Effector memory CD8-positive, alpha-beta T cell (primary cell): ENCODE results near the gene TAS2R4.
"Not testable (repeated sequence)": the region's sequence is repeated elsewhere in the genome, so short reads cannot be mapped to it uniquely, and the experiment has no call there.

Experiments used
- ATAC-seq: fragments of 150-1000 bp; cut with Tn5 transposase; replicated peaks from 2 replicates; pipeline ENCODE4 v1.10.0; 2021; ENCODE audit warnings: mild to moderate bottlenecking, moderate library complexity
- DNase-seq, 3 experiments: peaks; one replicate each; pipeline ENCODE4 v3.0.0; 2021
- H3K27ac Mint-ChIP-seq, 2 donors: one replicate each; pipeline ENCODE4 v1.8.0; 2022; ENCODE audit warnings: mild to moderate bottlenecking in 2 of 2, mixed read lengths in 2 of 2, moderate library complexity in 2 of 2
- H3K27me3 Mint-ChIP-seq, 2 donors: one replicate each; pipeline ENCODE4 v1.8.0; 2022; ENCODE audit warnings: mixed read lengths in 2 of 2
- H3K36me3 Mint-ChIP-seq: one replicate; pipeline ENCODE4 v1.8.0; 2022; ENCODE audit warnings: mild to moderate bottlenecking, moderate library complexity, mixed read lengths; ENCODE audit not compliant: insufficient read depth
- H3K4me1 Mint-ChIP-seq, 2 donors: one replicate each; pipeline ENCODE4 v1.8.0; 2022; ENCODE audit warnings: low read depth in 2 of 2, mixed read lengths in 2 of 2
- H3K4me3 Mint-ChIP-seq, 2 donors: one replicate each; pipeline ENCODE4 v1.8.0; 2022; ENCODE audit warnings: mild to moderate bottlenecking in 2 of 2, mixed read lengths in 2 of 2, moderate library complexity in 2 of 2
- H3K9me3 Mint-ChIP-seq, 2 donors: one replicate each; pipeline ENCODE4 v1.8.0; 2022; ENCODE audit warnings: mixed read lengths in 2 of 2
- total RNA-seq, 9 experiments: gene quantifications; one replicate each; lab custom pipeline; 2026; lab: John Stamatoyannopoulos, UW

The TAS2R4 gene, protein sequence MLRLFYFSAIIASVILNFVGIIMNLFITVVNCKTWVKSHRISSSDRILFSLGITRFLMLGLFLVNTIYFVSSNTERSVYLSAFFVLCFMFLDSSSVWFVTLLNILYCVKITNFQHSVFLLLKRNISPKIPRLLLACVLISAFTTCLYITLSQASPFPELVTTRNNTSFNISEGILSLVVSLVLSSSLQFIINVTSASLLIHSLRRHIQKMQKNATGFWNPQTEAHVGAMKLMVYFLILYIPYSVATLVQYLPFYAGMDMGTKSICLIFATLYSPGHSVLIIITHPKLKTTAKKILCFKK
- total RNA-seq, result 0 to 22.5 (median 1.6) reads per million in 9 experiments

DNA sequence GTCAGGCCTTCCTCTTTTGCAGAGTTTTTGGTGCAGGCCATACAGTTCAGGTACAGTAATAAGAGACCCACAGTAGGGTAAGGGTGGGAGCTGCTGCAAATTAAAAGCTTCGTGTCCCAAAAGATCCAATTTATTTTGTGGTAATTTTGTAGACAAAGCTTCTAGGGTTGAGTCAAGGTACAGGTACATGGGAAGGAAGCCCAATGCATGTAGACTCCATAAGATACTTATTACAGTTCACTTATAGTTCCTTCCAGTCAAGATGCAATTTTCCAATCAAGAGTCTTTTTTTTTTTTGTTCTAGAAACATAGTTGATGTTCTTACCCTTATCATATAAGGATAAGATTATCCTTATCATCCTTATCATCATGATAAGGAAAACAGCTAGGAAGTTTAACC is at the start of gene TAS2R4:
Gene TAS2R4 (plus strand): TSS at position 301 of the 400 bp plus-strand sequence. CDS start 1,815 bp downstream, outside the sequence.
- no peak for DNase-seq
- Mint-ChIP-seq H3K36me3 (peaks cover 10% of the 10 kb centered on the region), H3K27me3 (no peaks in the 10 kb centered on the region), H3K27ac (peak within 1 kb of the TSS in 1 of 2 donors; percentile 9), H3K4me1 (peaks cover 6 to 7% of the 10 kb centered on the region in 2 donors), H3K9me3 (no peaks in the 10 kb centered on the region), H3K4me3 (no peak within 1 kb of the TSS)
- ATAC-seq, result no peak

DNA sequence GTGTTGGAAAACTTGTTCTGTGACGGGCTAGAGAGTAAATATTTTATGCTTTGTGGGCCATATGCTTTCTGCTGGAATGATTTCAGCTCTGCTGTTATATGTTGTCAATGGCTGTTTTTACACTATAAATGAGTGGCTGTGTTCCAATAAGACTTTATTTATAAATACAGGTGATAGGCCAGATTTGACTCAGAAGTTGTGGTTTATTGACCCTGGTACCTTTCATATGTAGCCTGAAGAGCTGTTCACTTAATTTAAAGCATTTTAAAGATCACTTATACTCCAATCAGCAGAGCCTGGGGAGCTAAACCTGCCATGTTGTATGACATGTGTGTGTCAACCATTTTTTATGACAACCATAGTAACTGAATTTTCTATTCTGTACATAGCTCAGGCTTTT is 47.5 kb upstream of the TAS2R4 start:
- DNase-seq, result no peak
- Mint-ChIP-seq H3K27me3 (no peaks in the 10 kb centered on the region), H3K4me1 (no peaks in the 10 kb centered on the region), H3K4me3 (no peak overlapping the region), H3K9me3 (no peaks in the 10 kb centered on the region), H3K27ac (no peak overlapping the region), H3K36me3 (no peaks in the 10 kb centered on the region)
- no peak for ATAC-seq

DNA sequence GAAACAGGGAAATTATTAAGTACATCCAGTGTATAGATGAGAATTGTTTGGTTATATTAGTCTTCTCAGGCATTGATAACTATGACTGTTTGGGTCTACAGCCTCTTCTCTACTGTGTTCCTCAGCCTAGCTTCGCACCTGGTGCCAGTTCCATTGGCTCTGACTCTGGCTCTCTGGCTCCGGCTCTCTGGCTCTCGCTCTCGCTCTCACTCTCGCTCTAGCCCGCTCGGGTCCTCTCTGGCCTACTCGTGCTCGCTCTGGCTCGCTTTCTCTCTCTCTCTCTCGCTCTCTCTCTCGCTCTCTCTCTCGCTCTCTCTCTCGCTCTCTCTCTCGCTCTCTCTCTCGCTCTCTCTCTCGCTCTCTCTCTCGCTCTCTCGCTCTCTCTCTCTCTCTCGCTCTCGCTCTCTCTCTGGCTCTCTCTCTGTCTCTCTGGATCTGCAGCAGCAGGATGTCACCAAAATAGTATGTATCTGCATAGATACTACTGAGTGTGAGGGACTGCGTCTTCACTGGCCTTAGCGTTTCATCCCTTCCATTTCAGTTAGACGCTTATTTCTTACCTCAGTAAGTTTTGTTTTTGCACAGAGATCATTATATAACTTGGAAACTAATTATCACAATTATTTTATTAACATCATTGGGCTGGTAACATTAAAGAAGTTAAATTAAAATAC is 44.9 kb upstream of the TAS2R4 start:
- no peak overlapping the region for H3K27ac Mint-ChIP-seq
- H3K9me3 Mint-ChIP-seq, result no peaks in the 10 kb centered on the region
- ATAC-seq (no peak), DNase-seq (no peak)
- no peaks in the 10 kb centered on the region for H3K36me3 Mint-ChIP-seq
- H3K4me3 Mint-ChIP-seq, result no peak overlapping the region
- H3K4me1 Mint-ChIP-seq, result no peaks in the 10 kb centered on the region
- H3K27me3 Mint-ChIP-seq, result no peaks in the 10 kb centered on the region

DNA sequence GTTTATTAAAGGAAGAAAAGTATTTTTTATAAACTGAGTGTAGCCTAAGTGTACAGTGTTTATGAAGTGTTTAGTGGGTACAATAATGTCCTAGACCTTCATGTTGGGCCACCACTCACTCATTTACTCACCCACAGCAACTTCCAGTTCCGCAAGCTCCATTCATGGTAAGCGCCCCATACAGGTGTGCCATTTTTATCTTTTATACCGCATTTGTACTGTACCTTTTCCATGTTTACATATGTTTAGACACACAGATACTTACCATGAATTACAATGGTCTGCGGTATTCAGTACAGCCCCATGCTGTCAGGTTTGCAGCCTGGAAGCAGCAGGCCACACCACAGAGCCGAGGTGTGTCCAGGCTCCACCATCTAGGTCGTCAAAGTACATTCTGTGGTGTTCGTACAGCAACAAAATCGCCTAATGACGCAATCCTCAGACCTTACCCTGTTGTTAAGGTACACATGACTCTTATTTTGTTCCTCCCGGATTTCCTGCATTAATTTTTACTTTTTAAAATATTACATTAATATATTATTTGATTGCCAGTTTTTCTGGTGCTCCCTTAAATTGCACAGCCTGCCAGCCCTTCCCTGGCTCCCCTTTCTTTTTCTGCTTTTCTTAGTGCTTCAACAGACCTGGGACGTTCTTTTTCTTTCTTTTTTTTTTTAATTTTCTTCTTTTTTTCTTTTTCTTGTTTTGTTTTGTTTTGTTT is 39.2 kb upstream of the TAS2R4 start:
- H3K4me3 Mint-ChIP-seq, result peak overlapping the region; percentile 96 to 99
- H3K27me3 Mint-ChIP-seq, result no peaks in the 10 kb centered on the region
- peaks cover 22 to 24% of the 10 kb centered on the region in 2 donors for H3K4me1 Mint-ChIP-seq
- H3K36me3 Mint-ChIP-seq, result peaks cover 34% of the 10 kb centered on the region
- DNase-seq (peak; percentile 31 to 37 (median 33)), ATAC-seq (peak; percentile 36)
- no peaks in the 10 kb centered on the region for H3K9me3 Mint-ChIP-seq
- H3K27ac Mint-ChIP-seq, result peak overlapping the region; percentile 99

DNA sequence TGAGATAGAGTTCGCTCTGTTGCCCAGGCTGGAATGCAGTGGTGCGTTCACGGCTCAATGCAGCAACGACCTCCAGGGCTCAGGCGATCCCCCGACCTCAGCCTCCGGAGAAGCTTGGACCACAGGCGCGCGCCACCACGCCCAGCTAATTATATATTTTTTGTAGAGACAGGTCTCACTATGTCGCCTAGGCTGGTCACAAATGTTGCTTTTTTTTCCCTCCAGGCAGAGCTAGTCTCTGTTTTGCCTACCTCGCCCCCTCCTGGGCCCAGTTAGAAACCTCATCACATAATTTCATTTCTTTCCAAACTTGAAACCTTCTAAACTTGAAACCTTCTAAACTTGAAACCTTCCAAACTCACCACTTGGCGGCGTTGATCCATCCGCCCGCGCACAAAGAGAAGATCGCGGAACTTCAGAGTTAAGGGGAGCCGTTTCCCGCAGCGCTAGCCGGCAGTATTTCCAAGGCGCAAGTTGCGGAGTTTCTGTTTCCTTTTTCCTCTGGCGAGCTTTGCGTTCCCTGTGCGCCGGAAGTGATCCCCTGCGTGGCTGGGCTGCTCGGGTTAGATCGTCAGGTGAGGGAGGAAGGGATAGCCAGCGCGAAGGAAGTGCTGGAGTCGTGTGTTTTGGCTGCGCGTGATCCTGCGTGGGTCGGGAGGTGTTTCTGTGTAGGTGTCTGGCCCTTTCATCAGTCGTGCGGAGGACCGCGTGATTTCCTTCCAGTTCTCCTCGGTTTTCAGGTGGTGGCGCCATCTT is 38.5 kb upstream of the TAS2R4 start, which contains the start of gene SSBP1:
Gene SSBP1 (plus strand): TSS at position 523 of the 756 bp plus-strand sequence. CDS start 809 bp downstream, outside the sequence.
- Mint-ChIP-seq H3K27ac (peak within 1 kb of the TSS; percentile 99), H3K4me1 (peaks cover 22 to 29% of the 10 kb centered on the region in 2 donors), H3K36me3 (peaks cover 42% of the 10 kb centered on the region), H3K9me3 (no peaks in the 10 kb centered on the region), H3K4me3 (peak within 1 kb of the TSS; percentile 96 to 99), H3K27me3 (no peaks in the 10 kb centered on the region)
- peak; percentile 88 to 91 (median 88) for DNase-seq
- ATAC-seq, result peak; percentile 79

DNA sequence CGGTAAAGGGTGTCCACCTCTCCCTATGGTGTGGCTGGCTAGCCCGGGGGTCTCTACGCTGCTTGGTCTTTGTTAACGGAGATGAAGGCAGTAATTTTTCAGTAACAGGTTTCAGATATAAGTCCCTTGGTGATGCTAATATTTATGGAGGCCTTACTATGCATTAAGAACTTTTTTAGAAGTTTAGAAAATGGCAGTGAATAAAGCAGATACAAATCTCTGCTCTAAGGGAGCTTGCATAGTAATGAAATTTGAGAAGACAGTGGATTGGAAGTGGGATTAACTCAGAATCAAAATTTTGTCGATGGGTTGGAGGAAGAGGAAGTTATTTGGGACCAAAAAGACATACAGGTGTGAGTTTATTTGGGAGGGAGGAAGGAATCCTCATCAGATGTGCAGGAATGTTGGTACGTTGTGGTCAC is 37.9 kb upstream of the TAS2R4 start:
- H3K4me3 Mint-ChIP-seq, result peak overlapping the region; percentile 96 to 99
- H3K27me3 Mint-ChIP-seq, result no peaks in the 10 kb centered on the region
- H3K36me3 Mint-ChIP-seq, result peaks cover 48% of the 10 kb centered on the region
- DNase-seq (no peak), ATAC-seq (no peak)
- peak overlapping the region; percentile 99 for H3K27ac Mint-ChIP-seq
- H3K9me3 Mint-ChIP-seq, result no peaks in the 10 kb centered on the region
- peaks cover 22 to 29% of the 10 kb centered on the region in 2 donors for H3K4me1 Mint-ChIP-seq

DNA sequence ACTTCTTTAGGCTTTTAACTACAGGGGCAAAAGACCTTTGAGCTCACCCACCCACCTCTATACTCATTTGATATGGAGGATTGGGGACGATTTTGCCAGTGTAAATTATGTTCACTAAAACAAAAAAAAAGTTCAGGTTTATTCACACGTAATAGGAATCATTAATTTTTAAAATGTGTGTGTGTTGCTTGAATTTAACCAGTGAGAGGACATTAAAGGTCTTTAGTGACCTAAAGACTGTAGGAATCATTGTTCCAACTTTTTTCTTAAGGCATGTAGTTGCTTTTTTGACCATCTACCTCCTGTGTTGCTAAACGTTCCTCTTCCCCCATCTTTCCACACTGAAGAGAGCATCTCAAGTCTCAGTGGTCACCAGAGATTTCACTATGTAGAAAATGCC is 37.2 kb upstream of the TAS2R4 start:
- Mint-ChIP-seq H3K4me1 (peaks cover 22 to 35% of the 10 kb centered on the region in 2 donors), H3K9me3 (no peaks in the 10 kb centered on the region), H3K4me3 (peak overlapping the region; percentile 96 to 99), H3K27me3 (no peaks in the 10 kb centered on the region), H3K36me3 (peaks cover 54% of the 10 kb centered on the region), H3K27ac (peak overlapping the region; percentile 74 to 99)
- DNase-seq, result no peak
- ATAC-seq, result no peak

DNA sequence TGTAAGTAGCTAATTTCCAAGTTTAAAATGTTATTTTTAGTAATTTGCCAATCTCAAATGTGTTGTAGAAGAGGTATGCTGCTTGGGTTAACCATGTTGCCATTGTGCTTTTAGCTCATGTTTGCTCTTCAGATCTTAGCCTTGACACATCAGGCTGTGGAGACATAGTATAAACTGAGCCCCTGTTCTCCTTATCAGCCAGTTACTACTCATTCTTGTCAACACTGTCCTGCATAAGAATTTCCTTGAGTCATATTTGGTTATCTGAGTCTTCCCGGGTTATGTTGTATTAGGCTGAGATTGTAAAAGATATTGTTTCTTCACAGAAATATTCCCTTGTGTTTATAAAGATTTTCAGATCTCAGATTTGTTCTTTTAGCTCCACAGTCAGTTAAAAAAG is 34.2 kb upstream of the TAS2R4 start:
- H3K27me3 Mint-ChIP-seq, result no peaks in the 10 kb centered on the region
- H3K4me1 Mint-ChIP-seq, result peaks cover 22 to 34% of the 10 kb centered on the region in 2 donors
- peak overlapping the region in 1 of 2 donors; percentile 33 for H3K27ac Mint-ChIP-seq
- H3K4me3 Mint-ChIP-seq, result no peak overlapping the region
- ATAC-seq (no peak), DNase-seq (no peak)
- peaks cover 84% of the 10 kb centered on the region for H3K36me3 Mint-ChIP-seq
- no peaks in the 10 kb centered on the region for H3K9me3 Mint-ChIP-seq

DNA sequence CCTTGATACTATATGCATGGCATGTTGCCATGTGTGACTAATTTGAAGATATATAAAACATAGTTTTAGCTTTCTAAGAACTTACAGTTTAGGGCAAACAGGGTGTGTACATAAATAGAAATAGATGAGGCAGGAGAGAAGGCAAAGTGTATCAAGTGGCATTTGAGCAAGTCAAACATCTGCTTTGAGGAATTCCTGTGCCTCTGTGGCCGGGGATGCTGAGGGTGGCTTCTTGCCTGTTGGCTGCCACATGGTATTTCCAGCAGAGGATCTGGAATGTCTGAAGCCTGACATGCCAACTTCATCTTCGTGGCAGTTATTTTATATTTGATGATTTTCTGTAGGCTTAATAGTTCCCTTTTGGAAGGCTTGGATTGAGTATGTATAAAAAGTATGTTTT is 32.3 kb upstream of the TAS2R4 start:
- H3K36me3 Mint-ChIP-seq, result peaks cover 92% of the 10 kb centered on the region
- H3K4me3 Mint-ChIP-seq, result no peak overlapping the region
- H3K27me3 Mint-ChIP-seq, result no peaks in the 10 kb centered on the region
- H3K9me3 Mint-ChIP-seq, result no peaks in the 10 kb centered on the region
- ATAC-seq, result no peak
- DNase-seq, result no peak
- peaks cover 10 to 24% of the 10 kb centered on the region in 2 donors for H3K4me1 Mint-ChIP-seq
- peak overlapping the region in 1 of 2 donors; percentile 44 for H3K27ac Mint-ChIP-seq

DNA sequence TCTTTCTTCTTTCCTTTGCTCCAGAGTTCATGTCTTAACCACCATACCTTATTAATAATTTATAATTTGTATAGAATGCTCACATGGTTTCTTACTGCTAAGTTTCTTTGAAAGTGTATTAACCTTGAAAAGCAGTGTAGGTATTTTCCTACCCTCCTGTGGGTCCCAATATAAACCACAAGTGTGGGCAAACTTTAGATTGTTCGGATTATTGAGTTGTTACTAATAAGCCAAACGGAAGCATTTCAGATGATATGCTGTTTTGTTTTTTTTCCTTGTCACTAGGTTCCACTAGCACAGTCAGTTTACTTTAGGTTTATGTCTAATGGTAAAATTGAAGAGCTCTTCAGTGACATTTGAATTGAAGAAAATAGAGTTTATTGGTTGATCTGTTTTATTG is 28.1 kb upstream of the TAS2R4 start:
- Mint-ChIP-seq H3K4me1 (peaks cover 0 to 6% of the 10 kb centered on the region in 2 donors), H3K9me3 (peaks cover 6 to 8% of the 10 kb centered on the region in 2 donors), H3K27me3 (no peaks in the 10 kb centered on the region), H3K27ac (no peak overlapping the region), H3K36me3 (peaks cover 100% of the 10 kb centered on the region), H3K4me3 (no peak overlapping the region)
- ATAC-seq, result no peak
- DNase-seq, result no peak

DNA sequence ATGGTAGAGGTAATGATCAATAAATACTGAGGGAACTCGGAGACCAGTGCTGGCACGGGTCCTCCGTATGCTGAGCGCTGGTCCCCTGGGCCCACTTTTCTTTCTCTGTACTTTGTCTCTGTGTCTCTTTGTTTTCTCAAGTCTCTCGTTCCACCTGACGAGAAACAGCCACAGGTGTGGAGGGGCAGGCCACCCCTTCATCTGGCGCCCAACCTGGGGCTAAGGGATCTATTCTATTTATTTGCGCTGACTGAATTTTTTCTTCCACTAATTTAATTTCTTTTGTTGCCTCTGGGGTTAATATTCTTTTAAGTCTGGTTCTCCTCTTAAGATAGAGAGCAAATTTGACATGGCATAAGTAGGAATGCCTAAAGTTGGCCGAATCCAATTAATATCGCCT is 24.6 kb upstream of the TAS2R4 start:
- not testable (repeated sequence) for DNase-seq, H3K4me3 Mint-ChIP-seq, H3K27me3 Mint-ChIP-seq, H3K27ac Mint-ChIP-seq, H3K9me3 Mint-ChIP-seq, ATAC-seq, H3K4me1 Mint-ChIP-seq
- peaks cover 73% of the 10 kb centered on the region for H3K36me3 Mint-ChIP-seq

DNA sequence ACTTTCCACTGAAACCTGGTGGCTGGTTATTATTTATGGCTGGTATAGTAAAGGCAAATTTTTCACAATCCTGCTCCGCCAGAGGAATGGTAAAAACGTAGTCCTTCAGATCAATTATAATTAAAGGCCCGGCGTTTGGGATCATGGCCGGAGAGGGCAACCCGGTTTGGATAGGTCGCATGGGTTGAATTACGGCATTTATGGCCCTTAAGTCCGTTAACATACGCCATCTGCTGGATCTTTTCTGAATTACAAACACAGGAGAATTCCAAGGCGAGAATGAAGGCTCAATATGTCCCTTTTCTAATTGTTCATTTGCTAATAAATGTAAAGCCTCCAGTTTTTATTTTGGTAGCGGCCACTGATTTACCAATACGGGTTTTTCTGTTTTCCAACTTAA is 23.8 kb upstream of the TAS2R4 start:
- H3K36me3 Mint-ChIP-seq, result peaks cover 66% of the 10 kb centered on the region
- no peaks in the 10 kb centered on the region for H3K27me3 Mint-ChIP-seq
- DNase-seq, result no peak
- H3K27ac Mint-ChIP-seq, result no peak overlapping the region
- H3K9me3 Mint-ChIP-seq, result peaks cover 6 to 8% of the 10 kb centered on the region in 2 donors
- peaks cover 0 to 9% of the 10 kb centered on the region in 2 donors for H3K4me1 Mint-ChIP-seq
- no peak for ATAC-seq
- no peak overlapping the region for H3K4me3 Mint-ChIP-seq

DNA sequence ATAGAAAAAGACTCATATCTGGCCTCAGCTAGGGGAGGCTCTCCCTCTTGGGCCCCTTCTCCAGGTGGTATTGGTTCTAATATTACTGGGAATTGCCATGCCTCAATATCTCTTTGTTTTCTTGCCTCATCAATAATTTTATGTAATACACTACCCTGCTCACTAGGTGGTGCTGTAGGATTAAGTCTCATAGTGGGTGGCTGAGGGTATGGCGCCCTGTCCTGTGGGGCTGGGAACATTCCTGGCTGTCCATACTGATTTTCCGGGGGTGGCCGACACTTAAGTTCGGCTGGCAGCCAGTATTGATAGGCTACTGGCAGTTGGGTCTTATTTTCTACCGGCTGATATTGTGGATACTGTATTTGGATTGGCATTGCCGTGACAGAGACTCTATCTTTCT is 21.5 kb upstream of the TAS2R4 start:
- no peak for DNase-seq

More for the DNA sequence above, 21.5 kb upstream of the TAS2R4 start:
- Mint-ChIP-seq H3K27me3 (no peaks in the 10 kb centered on the region), H3K9me3 (peaks cover 6 to 8% of the 10 kb centered on the region in 2 donors), H3K36me3 (peaks cover 51% of the 10 kb centered on the region), H3K27ac (no peak overlapping the region), H3K4me1 (peaks cover 0 to 14% of the 10 kb centered on the region in 2 donors), H3K4me3 (no peak overlapping the region)
- no peak for ATAC-seq
